HG02642 (cell line): Measurements from ENCODE around the gene TBC1D16.
"Not testable (repeated sequence)": the region's sequence is repeated elsewhere in the genome, so short reads cannot be mapped to it uniquely, and the experiment has no call there.

Experiments used
- ATAC-seq: cut with Tn5 transposase; IDR thresholded peaks from one replicate; pipeline ENCODE4 v1.9.1; 2021; ENCODE audit warnings: mild to moderate bottlenecking; ENCODE audit not compliant: unreplicated experiment, poor library complexity

The TBC1D16 gene

GRCh38 chr17:79977708-79978547 lies 57.7 kb downstream of the TBC1D16 start:
- ATAC-seq: no peak

DNA sequence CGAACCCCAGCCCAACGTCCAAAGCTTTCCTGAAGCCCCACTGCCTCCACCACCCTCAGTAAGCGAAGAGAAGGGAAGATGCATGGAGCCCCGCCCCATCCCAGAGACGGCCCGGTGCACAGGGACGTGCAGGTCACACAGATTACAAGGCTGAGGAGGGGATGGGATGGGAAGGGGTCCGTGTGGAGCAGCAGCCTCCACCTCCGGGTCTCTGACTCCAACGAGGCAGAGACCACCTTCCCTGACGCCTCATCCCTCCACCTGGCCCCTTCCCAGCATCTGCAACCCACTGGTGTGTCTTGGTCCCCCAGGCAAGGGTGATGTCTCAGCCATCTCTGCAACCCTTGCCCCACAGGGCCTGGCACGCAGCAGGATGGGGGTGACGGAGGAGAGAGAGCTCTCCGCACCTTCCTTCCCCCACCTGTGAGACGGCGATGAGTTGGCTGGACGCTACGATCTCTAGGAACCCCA lies 58.5 kb downstream of the TBC1D16 start:
- ATAC-seq: no peak

DNA sequence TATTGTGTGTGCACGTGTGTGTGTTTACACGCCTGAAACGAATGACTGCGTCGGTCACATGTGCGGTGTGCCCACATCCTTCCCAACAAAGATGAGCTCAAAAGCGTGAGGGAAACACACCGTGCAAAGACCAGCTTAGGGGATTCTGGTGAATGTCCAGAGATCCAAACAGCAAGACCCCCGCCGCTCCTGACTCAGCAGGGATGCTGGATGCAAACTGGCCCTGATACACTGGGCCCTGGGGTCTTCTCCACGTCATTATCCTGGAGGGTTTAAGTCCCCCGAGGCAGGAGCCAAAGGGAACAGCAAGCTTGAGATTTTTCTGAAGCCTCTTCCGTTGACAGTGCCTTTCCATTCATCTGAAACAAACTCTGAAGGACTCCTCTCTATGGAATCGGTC lies 59.2 kb downstream of the TBC1D16 start:
- no peak for ATAC-seq

- ATAC-seq: no peak
Observed at GRCh38 chr17:79975498-79976134, 60.1 kb downstream of the TBC1D16 start.

GRCh38 chr17:79974566-79975497 lies 60.8 kb downstream of the TBC1D16 start:
- no peak for ATAC-seq

GRCh38 chr17:79971651-79972050 lies 64.0 kb downstream of the TBC1D16 start:
- no peak for ATAC-seq

DNA sequence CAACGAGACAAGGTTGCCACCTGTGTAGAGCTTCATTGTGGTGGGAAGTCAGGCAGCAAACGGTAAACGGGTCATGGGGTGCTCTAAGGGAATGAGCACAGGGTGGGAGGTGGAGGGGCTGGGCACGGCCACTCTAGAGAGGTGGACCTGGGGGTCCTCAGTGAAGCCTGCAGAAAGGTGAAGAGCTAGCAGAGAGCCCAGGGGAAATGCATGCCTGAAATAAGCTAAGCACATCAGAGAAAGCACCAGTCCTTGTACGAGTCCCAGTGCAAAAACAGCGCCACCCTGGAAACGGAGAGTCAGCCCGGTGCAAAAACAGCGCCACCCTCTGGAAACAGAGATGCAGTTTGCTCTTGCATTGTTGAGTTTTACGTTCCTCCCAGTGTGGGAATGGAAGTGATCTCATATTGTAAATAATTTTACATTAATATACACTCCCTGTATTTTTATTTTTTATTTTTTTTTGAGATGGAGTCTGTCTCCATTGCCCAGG lies 65.0 kb downstream of the TBC1D16 start:
- no peak for ATAC-seq

DNA sequence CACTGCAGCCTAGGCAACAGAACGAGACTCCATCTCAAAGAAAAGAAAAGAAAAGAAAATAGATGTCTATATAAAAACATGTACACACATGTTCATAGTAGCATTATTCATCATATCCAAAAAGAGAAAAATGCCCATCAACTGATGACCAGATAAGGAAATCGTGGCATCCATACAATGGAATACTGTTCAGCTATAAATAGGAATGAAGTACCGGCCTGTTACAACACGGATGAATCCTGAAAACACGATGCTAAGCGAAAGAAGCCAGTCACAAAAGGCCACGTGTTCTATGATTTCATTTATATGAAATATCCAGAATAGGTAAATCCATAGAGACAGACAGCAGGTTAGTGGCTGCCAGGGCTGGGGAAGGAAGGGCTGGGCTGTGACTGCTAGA lies 65.8 kb downstream of the TBC1D16 start:
- no peak for ATAC-seq

GRCh38 chr17:79968116-79968515 lies 67.6 kb downstream of the TBC1D16 start:
- ATAC-seq: no peak

GRCh38 chr17:79966681-79967080 lies 69.0 kb downstream of the TBC1D16 start:
- ATAC-seq: no peak

DNA sequence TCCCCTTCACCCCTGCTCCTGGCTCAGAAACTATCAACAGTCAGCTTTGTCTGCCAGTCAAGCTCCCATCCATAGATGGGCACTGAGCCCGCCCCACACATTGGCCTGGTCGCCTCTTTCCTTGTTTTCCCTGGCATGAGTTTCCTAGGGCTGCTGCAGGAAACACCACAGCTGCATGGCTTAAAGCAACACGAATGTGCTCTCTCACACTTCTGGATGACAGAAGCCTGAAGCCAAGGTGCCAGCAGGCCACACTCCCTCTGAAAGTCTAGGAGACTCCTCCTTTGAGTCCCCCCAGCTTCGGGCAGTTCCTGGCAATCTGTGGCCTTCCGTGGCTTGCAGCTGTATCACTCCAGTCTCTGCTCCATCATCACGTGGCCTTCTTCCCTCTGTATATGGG lies 69.9 kb downstream of the TBC1D16 start:
- ATAC-seq: no peak

DNA sequence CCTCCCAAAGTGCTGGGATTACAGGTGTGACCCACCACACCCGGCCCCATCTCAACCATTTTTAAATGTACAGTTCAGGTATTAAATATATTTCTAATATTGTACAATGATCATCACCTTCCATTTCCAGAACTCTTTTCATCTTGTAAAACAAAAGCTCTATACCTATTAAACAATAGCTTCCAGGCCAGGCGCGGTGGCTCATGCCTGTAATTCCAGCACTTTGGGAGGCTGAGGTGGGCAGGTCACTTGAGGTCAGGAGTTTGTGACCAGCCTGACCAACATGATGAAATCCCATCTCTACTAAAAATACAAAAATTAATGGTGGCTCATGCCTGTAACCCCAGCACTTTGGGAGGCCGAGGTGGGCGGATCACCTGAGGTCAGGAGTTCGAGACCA lies 73.2 kb downstream of the TBC1D16 start:
- ATAC-seq: not testable (repeated sequence)

- ATAC-seq: not testable (repeated sequence)
Observed at GRCh38 chr17:79961567-79961966, 74.1 kb downstream of the TBC1D16 start.

GRCh38 chr17:79960788-79961522 lies 74.7 kb downstream of the TBC1D16 start:
- ATAC-seq: no peak

- ATAC-seq: no peak
Observed at GRCh38 chr17:79959042-79959441, 76.6 kb downstream of the TBC1D16 start.

GRCh38 chr17:79956853-79957252 lies 78.8 kb downstream of the TBC1D16 start:
- no peak for ATAC-seq

GRCh38 chr17:79956441-79956735 lies 79.3 kb downstream of the TBC1D16 start:
- ATAC-seq: not testable (repeated sequence)

- ATAC-seq: no peak
Observed at GRCh38 chr17:79955691-79956440, 79.8 kb downstream of the TBC1D16 start.

DNA sequence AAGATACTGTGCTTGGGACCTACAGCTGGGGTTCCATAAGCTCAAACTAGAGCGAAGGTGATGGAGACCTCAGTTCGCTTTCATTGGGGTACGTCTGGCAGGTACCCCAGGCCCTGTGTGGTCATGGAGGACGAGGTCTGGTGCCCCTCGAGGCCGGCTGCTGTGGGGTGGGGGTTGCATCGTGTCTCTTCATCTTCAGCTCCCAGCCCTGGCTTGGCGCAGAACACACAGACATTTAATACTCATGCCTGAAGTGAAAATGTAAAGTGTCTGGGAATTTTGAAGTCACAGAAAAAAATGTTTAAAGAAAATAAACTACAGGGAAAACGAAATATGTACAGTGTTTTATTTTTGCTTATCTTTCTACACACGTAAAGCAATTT lies 80.5 kb downstream of the TBC1D16 start:
- ATAC-seq: no peak
